HG03469 (cell line): ENCODE measurements around the gene SPG11.
"Not testable (repeated sequence)": the region's sequence is repeated elsewhere in the genome, so short reads cannot be mapped to it uniquely, and the experiment has no call there.

Experiments
- ATAC-seq: cut with Tn5 transposase; IDR thresholded peaks from one replicate; pipeline ENCODE4 v1.9.1; 2021; ENCODE audit warnings: mild to moderate bottlenecking, moderate library complexity, moderate number of reproducible peaks; ENCODE audit not compliant: unreplicated experiment

SPG11 gene

GRCh38 chr15:44636976-44637375, 26.5 kb downstream of the SPG11 start:
- no peak for ATAC-seq

GRCh38 chr15:44633603-44634002, 29.9 kb downstream of the SPG11 start:
- no peak for ATAC-seq

GRCh38 chr15:44625286-44625685, 38.2 kb downstream of the SPG11 start:
- ATAC-seq, result not testable (repeated sequence)

- no peak for ATAC-seq
Measured at GRCh38 chr15:44623178-44623577, 40.3 kb downstream of the SPG11 start.

- no peak for ATAC-seq
Measured at GRCh38 chr15:44620081-44620480, 43.4 kb downstream of the SPG11 start.

GRCh38 chr15:44616974-44617373, 46.5 kb downstream of the SPG11 start:
- ATAC-seq, result no peak

- no peak for ATAC-seq
Measured at GRCh38 chr15:44606740-44607139, 56.7 kb downstream of the SPG11 start.

- ATAC-seq, result no peak
Measured at GRCh38 chr15:44603126-44603525, 60.3 kb downstream of the SPG11 start.

- no peak for ATAC-seq
Measured at GRCh38 chr15:44598892-44599291, 64.6 kb downstream of the SPG11 start.

- ATAC-seq, result no peak
Measured at GRCh38 chr15:44598066-44598465, 65.4 kb downstream of the SPG11 start.

- ATAC-seq, result no peak
Measured at GRCh38 chr15:44596511-44597010, 66.9 kb downstream of the SPG11 start.

GRCh38 chr15:44595656-44596510, 67.6 kb downstream of the SPG11 start:
- ATAC-seq, result no peak

- ATAC-seq, result no peak
Measured at GRCh38 chr15:44595246-44595645, 68.2 kb downstream of the SPG11 start.

- ATAC-seq, result no peak
Measured at GRCh38 chr15:44593042-44593736, 70.3 kb downstream of the SPG11 start.

- no peak for ATAC-seq
Measured at GRCh38 chr15:44591326-44591725, 72.1 kb downstream of the SPG11 start.

- ATAC-seq, result no peak
Measured at GRCh38 chr15:44588541-44588940, 74.9 kb downstream of the SPG11 start.

- no peak for ATAC-seq
Measured at GRCh38 chr15:44585633-44586032, 77.8 kb downstream of the SPG11 start.

- ATAC-seq, result no peak
Measured at GRCh38 chr15:44584162-44584749, 79.2 kb downstream of the SPG11 start.

GRCh38 chr15:44580105-44580504, 83.4 kb downstream of the SPG11 start:
- no peak for ATAC-seq

- ATAC-seq, result no peak
Measured at GRCh38 chr15:44574734-44575133, 88.7 kb downstream of the SPG11 start.

- no peak for ATAC-seq
Measured at GRCh38 chr15:44573386-44573785, 90.1 kb downstream of the SPG11 start.

GRCh38 chr15:44570361-44570760, 93.1 kb downstream of the SPG11 start:
- ATAC-seq, result no peak
